Kidney capillary endothelial cell (primary cell): ENCODE measurements around the gene TC2N.
"Not testable (repeated sequence)": the region's sequence is repeated elsewhere in the genome, so short reads cannot be mapped to it uniquely, and the experiment has no call there.

Source experiments
- DNase-seq: peaks from one replicate; pipeline ENCODE4 v3.0.0-alpha.2; 2018; ENCODE audit warnings: low spot score

The TC2N gene

DNA sequence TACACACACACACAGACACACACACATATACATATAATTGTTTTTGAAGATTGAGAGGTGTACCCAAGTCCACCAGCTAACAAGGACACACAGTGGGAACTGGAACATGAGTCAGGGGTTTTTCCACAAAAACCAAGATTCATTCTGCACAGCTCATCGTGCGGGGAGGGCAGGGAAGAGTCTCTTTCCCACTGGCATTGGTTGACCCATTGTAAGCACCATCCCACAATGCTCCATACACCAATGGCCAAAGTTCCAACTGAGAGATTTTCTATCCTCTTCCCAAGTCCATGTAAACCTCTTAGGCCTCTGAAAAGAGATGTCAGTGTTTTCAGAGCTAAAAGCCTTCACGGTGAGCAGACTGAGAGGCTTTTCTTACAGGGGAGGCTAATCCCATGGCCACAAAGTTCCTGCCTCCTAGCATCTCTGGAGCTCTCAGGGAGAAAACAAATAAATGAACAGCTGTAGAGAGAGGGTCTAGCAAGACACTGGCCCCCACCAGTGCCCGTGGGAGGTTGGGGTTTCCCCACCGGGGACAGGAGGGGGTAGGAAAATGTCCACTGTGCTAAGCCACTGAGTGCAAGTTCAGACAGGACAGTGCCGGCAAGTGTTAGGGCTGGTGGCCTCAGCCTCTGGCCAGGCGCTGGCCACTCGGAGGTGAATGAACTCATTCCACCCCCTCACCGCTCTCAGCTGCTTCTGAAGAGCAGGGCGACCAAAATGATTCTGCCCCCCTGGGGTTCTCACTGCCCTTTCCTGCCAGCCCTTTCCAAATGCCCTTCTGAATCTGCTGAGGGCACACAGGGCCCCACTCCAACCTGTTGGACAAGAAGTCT lies 21.5 kb upstream of the TC2N start:
- DNase-seq, result no peak

DNA sequence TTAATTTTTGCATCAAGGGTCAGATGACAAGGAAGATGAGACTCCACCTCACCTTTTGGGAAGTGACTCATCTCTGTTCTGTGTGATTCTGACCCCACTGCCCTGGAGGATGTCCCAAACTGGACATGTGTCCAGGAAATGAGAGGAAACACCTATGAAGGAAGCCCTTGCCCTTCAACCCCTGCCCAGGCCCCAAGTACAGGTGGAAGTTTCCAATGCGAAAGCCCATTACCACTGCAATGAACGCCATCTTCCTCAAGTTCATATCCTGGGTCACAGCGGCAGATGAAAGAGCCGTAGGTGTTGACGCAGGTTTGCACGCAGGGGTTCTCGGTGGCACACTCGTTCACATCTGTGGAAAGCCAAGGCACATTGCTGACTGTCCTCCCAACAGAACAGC lies 19.6 kb upstream of the TC2N start:
- no peak for DNase-seq

DNA sequence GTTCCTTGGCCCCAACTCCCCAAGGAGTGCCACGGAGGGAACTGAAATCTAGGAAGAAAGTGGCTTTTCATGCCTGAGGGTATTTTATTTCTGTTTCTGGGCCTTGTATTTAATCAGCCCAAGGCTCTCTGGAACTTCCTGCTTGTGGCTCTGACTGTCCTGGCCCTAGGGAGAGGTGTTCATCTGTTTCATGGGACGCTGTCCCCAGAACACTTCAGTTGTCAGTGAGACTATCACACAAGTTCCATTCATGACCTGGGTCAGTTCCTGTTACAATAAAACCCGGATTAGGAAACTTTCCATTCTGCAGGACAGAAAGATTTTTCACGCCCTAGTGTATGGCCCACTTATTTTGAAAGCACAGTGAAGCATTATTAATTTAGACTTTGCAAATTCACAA lies 18.5 kb upstream of the TC2N start:
- DNase-seq, result no peak

DNA sequence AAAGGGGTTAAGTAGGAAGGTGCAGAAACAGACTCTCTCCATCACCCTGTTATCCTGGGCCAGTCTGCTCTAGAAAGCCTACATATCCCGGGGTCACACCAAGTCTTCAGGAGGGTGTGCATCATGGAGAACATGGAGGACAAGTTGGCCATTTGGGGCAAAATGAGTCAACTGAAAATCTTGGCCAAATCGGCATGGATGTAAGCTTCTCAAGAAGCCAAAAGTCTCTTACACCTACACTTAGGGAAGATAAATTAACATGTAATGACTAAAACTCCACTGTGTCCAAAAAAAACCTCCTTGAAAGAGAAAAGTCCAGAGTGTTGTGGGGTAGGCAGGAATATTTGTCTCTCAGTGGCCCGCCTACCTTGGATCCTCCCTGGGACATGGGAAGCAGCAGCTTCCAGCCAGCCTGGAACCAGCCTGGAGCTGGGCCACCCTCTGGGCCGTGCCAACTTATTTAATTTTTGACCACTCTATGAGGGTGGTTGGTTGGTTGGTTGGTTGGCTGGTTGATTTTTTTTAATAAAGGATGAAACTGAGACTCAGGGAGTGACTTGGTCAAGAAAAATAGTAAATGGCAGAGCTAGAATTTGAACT lies 17.9 kb upstream of the TC2N start:
- no peak for DNase-seq

DNA sequence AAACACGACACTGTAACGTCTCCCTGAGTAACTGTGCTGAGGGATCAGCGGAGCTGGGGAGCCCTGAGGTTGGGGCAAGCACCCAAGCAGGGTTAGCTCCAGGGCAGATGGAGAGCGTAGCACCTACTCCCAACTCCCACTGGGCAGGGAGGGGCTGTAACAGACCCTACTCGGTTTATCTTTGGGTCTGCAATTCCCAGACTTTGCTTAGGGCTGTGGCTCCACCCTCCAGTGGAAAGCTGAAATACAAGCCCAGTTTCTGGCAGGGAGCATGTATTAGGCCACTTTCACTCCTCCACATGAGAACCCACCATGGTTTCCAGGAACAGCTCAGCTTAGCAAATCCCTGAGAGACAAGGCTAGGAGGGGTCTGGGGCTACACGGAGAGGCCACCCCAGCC lies 17.3 kb upstream of the TC2N start:
- no peak for DNase-seq

DNA sequence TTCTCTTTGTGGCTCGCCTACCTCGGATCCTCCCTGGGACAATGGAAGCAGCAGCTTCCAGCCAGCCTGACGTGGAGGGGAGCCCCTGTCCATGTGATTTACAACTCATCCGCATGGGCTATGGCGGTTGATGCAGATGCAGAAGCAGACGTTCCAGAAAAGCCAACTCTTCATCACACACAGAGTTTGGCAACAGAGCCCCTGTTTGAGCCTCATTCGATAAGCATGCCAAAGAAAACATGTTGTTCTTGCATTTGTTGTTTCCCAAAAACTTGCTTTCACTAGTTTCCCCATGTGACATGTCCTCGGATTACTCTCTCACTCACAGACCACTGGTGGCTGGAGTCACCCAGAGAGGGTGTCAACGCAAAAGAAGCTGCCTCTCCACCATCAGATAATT lies 16.4 kb upstream of the TC2N start:
- DNase-seq, result no peak

DNA sequence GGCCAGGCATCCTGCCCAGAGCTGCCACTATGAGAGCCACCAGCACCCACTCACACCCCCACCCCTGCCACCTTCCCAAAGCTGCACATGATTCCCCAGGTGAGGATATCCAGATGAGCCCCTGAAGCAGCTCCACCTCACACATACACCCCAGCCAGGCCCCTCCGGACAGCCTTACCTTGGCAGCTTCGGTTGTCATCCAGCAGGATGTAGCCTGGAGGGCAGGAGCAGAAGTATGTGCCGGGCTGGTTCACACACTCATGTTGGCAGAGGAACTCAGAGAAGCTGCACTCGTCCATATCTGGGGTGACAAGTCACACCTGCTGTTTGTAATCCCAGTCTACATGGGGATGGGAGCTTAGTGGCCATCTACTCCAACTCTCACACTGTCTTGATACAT lies 15.4 kb upstream of the TC2N start:
- no peak for DNase-seq

DNA sequence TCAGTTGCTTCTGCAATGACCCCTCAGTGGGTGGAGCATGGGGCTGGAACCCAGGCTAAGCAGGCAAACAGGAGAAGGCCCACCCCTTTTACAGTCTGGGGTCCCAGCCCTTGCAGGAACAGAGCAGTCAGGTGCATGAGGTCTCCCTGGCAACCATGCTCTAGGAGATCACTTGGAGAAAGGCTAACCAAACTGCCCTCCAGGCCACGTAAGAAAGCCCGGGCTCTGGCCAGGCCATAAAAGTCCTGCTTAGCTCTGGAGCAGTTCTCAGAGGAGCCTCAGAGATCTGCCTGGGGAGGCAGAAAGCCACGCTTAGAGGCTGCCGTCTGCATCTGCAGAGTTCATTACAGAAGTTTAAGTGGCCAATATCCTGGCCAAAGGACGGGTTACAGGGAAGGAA lies 15.0 kb upstream of the TC2N start:
- no peak for DNase-seq

DNA sequence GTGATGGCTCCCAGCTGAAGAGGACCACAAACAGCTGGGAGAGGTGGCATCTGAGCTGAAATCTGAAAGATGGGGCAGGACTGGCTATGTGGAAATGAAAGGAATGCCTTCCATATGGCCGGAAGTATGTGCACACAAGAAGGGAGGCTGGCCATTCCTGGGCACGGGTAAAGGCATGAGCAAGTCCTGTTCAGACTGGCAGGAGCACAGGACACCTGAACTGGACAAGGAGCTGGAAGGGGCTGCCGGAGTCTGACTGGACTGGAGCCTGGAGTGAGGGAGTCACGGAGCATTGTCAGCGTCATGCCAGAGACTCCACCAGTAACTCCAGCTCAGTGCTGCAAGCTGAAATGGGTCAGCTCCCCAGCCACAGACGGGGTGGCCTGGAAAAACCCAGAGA lies 11.9 kb upstream of the TC2N start:
- DNase-seq, result no peak

DNA sequence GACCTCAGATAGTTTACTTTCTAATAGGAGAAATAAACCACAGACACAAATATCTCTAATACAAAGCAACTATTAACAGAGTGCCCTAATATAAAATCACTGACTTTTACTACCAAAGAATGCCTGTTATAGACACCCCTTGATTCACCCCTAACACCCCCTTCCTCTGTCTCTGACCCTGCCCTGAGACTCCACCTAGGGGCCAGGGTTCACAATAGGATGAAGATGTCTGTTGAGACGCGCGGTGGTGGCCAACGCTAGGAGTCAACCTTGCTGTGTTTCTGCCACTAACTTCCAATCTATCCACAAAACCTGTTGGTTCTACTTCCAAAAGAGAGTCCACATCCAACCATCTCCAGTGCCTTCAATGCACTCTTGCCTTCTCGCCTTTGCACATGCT lies 10.9 kb upstream of the TC2N start:
- DNase-seq, result no peak

DNA sequence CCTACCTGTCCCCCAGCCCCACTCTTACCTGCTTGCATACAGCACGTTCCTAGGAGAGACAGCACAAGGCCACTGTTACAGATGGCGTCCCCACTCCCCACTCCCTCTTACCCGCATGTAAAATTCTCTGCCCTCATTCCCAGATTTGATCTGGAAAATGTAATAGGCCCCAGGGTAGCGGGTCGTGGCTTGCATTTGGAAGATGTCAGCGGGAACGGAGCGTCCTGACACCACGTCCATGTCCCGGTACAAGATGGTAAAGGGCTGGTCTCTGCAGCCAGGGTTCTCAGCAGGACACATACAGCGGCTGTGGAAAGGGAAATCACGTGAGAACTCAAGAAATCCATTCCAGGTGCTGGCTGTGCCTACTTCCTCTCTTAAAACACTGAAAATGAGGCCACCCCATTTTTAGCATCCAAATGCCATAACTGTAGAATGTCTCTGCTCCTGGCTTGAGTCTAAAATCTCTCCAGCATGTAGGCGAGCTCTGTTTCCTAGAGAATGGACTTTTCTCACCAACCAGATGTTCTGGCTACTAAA lies 10.1 kb upstream of the TC2N start:
- DNase-seq, result no peak

DNA sequence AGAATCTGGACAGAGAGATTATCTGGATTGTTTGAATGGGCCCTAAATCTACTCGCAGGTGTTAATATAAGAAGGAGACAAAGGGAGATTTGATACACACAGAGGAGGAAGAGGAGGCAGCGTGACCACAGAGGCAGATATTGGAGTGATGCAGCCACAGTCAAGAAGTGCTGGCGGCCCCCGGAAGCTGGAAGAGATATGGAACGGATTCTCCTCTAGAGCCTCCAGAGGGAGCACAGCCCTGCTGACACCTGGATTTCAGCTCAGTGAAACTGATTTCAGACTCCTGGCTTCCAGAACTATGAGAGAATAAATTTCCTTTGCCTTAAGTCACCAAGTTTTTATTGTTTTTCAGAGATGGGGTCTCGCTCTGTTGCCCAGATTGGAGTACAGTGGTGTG lies 9.2 kb upstream of the TC2N start:
- DNase-seq, result no peak

DNA sequence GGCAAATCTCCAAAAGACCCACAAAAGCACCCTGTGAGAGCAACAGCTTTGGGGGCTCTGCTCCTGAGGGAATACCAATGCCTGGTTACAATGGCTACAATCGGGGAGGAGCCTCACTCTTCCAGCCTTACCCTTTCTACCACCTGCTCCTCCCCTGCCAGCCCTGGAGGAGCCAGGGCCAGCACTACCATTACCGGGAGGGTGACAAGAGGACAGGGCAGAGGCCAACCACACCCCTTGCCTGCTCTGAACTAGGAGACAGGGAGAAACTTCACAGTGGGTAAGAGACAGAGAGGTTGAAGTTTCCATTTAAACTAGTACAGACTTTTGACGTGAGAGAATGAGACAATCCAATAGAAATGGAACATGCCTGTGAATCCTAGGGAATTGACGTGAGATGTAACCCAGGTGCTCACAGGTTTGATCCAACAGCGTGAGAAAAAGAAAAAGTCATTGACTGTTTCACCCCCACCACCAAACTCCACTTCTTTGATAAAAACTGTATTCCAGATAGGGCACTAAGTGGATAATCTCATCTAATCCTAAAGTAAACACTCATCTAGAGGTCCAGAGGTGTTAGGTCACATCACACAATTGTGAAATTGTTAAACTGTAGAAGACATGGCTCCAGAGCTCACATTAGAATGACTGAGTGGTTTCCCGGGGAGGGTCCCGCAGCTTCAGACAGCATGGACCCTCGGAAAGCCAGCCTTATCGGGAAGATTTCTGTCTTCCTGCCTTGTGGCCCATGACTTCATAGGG lies 8.4 kb upstream of the TC2N start:
- DNase-seq, result no peak

DNA sequence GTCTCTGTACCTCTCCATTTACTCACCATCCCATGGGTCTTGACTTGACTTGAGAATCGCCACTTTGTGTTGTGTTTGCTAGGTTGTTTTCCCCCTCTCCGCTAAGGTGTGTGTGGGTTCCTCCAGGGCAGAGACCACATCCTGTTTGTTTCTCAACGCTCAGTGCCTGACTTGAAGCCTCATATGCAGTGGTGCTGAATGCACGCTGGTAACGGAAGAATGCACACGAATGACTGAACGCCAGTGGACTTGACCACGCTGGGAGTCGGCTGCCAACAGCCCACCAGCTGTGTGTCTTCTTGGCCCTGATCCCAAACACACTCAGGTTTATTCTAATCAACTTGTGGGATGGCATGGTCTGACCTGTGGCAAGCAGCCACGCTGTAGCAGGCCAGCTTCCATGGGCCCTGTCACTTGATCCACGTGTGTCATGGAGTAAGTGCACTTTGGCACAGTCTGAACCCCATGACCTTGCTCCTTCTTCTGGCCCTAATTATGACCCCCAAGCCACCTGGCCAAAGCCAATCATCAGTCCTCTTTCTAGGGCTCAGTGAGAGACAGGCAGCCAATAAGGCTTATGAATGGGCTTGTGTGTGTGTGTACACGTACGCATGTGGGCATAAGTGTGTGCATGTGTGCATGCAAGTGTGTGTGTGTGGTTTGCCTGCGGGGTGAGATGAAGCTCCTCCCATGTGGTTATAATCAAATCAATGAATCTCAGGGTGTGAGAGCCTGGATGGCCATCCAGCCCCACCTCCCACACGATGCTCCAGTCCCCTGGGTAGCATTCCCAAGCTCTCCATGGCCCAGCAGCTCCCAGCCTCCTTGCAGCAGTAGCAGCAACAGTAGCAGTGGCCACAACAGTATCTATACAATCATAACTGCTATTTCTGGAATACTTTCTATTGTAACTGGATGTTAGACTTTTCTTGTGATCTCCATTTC lies 6.4 kb upstream of the TC2N start:
- DNase-seq, result no peak

DNA sequence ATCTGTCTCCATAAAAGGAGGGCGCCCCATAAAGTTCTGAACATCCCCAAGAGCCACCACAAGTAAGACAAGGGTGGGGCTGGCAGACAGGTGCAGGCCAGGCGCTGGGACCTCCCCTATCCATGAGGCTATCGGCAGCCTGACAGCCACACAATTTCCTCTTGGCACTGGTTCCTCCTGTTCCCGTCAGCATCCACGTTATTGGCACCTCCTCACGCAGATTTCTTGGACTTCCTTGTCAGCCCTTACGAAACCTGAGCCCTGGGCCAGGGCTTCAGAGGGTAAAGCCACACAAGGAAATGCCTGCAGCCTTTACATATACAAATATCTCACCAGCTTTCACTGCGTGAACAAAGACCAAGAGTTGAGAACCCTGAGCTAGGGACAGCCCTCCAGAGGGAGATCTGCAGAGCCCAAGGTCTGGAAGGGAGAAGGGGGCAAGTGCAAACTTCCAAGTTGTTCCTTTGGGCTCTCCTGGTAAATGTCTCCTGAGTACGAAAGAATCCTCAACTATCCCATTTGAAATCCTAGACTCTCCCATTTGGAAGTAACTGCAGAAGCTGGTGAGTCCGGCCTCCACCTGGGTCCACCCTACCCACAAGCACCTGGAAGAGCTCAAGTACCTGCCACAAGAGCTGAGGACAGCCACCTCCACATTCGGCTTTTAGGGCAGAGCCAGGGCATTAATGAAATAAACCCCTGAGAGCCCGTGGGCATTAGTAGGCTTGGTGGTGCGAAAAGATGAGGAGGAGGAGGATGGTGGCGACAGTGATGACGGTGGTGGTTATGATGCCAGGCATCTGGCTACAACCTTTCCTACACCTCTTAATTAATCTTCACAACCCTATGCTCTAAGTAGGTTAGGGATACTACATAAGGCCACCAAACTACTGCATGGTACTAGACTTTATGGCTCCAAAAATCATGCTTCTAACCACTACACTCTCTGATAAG lies 5.5 kb upstream of the TC2N start:
- DNase-seq, result no peak

DNA sequence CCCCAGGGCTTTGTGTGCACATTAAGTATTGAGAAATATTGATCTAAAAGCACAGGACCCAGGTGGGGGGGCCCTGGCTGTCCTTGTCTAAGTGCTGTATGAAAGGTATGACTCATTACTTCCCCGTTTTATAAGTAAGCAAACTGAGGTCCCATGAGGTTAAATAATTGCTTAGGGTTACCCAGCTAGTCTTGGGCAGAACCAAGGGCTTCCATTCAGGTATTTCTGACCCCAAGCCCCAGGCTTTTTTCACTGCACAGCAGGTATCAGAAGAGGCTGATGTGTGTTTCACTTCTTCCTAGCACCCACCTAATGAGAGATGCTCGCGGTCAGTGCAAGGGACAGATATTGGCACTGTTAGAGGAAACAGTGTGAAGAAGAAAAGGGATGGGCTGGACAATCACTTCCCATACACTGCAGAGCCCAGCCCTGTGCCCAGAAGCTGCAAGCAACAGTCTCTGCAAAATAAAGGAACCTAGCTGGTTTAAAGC lies 4.7 kb upstream of the TC2N start:
- DNase-seq, result no peak

DNA sequence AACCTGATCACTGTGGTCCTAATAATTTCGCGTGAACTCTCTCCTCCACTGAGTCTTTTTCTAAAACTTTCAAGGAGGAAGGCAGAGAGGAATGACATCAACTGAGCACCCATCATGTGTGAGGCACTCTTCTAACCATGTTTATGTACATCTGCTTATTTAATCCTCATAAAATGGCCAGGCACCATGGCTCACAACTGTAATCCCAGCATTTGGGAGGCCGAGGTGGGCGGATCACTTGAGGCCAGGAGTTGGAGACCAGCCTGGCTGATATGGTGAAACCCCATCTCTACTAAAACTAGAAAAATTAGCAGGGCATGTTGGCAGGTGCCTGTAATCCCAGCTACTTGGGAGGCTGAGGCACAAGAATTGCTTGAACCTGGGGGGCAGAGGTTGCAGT lies 4.1 kb upstream of the TC2N start:
- not testable (repeated sequence) for DNase-seq

DNA sequence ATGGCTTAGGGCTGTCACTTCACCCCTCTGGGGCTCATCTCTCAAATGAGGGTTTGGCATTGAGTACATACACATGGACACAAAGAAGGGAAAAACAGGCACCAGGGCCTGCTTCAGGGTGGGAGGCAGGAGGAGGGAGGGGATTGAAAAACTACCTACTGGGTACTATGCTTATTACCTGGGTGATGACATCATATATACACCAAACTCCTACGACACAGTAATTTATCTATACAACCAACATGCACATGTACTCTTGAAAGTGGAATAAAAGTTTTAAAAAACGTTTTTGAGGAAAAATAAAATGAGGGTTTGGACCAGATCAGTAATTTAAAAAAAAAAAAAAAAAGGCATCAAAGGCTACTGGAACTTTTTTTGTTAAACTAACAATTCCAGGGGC lies 3.6 kb upstream of the TC2N start:
- DNase-seq, result no peak

DNA sequence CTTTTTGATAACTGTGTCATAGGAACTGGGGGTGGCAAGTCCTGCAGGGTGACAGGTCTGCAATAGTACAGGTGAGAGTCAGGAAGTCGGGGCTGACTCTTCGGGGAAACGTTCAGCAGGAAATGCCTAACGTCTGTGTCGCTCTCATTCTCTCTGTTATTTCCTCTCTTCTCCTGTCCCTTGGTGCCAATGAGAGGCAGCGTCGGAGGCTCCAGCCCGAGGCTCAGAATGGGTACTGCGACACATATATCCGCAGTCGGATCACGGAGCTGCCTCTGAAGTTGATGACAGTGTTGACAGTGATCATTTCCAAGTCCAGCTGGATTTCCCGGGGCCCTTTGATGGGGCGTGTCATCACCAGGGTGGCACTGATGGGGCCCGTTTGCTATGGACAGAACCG lies 2.7 kb upstream of the TC2N start:
- peak; percentile 33 for DNase-seq

DNA sequence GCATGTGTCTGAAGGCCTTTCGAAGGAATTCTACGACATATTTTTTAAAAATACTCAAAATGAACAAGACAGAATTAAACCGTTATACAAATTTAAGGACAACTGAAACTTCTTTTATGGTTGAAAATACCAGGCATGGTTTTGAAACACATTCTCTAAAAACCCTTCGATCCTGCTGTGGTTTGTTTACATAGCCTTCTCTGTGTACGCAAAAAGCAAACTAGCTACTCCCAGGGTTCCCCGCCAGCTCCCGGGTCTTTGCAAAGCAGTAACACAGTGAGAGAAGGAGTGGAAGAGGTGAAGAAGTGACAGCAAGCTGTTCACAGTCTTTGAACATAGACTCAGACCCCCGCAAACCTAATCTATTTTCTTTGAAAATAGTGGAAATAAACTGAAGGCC lies 2.2 kb upstream of the TC2N start:
- no peak for DNase-seq
